GM12872 (cell line): ENCODE results near the gene FUT6.

Source experiments
- TF ChIP-seq, protein P1 (sequence below): IDR thresholded peaks from 3 replicates; pipeline ENCODE4 v1.5.1; 2011; ENCODE audit warnings: low read depth, mild to moderate bottlenecking, low read length, moderate library complexity; ENCODE audit not compliant: insufficient read depth

The FUT6 gene

DNA sequence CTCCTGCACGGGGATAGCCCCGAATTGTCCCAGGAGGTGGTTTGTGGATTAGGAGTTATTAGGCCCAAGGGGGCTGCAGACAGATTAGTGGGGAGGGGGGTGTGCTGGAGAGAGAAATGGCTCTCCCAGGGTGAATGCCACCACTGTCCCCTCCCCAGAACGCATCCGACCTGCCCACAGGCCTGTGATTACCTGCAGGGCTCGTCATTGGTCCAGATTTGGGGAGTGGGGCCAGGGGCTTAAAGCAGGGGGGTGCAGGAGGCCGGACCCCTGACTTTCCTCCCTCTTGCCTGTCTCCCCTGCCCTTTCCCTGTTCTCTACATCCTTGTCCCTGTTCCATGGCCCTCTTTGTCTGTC is 33.4 kb downstream of the FUT6 start:
- TF ChIP-seq, protein P1, sequence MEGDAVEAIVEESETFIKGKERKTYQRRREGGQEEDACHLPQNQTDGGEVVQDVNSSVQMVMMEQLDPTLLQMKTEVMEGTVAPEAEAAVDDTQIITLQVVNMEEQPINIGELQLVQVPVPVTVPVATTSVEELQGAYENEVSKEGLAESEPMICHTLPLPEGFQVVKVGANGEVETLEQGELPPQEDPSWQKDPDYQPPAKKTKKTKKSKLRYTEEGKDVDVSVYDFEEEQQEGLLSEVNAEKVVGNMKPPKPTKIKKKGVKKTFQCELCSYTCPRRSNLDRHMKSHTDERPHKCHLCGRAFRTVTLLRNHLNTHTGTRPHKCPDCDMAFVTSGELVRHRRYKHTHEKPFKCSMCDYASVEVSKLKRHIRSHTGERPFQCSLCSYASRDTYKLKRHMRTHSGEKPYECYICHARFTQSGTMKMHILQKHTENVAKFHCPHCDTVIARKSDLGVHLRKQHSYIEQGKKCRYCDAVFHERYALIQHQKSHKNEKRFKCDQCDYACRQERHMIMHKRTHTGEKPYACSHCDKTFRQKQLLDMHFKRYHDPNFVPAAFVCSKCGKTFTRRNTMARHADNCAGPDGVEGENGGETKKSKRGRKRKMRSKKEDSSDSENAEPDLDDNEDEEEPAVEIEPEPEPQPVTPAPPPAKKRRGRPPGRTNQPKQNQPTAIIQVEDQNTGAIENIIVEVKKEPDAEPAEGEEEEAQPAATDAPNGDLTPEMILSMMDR, result no peak

DNA sequence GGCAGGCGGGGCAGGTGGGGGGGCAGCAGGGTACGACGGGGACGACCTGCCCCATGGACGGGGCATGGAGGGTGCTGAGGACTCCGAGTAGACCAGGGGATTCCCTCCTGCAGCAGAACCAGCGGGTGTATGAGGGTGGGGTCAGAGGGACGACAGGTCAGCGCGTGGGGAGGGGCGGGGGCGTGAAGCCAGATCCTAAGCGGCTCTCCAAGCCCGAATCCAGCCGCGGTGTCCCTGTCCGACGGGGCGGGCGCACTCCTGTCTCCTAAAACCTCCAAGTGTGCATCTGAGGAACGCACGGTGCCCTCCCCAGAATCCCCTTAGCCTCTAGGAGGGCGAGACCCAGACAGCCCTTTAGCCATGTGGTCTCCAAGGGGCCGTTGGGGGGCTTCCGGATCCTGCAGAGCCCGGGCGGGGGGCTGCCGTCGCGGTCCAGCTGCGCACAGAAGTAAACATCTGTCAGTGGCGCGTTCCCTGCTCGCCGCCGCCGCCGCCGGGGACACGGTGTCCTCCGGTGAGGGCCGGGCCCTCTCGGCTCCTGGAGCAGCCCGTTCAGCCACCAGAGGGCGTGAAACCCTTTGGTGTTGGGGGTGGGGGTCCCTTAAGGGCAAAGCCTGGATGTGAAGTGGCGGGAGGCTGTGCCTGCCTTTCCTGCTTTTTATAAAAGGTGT is 33.9 kb downstream of the FUT6 start:
- TF ChIP-seq, protein P1, result peak; percentile 58

- TF ChIP-seq, protein P1, result no peak
These were observed 34.7 kb downstream of the FUT6 start, which contains the start of gene NRTN for GRCh38 chr19:5804516-5805461. Gene NRTN, plus strand, starts transcription at chr19:5805067. Its CDS starts 19,099 bp downstream, at chr19:5824166.

DNA sequence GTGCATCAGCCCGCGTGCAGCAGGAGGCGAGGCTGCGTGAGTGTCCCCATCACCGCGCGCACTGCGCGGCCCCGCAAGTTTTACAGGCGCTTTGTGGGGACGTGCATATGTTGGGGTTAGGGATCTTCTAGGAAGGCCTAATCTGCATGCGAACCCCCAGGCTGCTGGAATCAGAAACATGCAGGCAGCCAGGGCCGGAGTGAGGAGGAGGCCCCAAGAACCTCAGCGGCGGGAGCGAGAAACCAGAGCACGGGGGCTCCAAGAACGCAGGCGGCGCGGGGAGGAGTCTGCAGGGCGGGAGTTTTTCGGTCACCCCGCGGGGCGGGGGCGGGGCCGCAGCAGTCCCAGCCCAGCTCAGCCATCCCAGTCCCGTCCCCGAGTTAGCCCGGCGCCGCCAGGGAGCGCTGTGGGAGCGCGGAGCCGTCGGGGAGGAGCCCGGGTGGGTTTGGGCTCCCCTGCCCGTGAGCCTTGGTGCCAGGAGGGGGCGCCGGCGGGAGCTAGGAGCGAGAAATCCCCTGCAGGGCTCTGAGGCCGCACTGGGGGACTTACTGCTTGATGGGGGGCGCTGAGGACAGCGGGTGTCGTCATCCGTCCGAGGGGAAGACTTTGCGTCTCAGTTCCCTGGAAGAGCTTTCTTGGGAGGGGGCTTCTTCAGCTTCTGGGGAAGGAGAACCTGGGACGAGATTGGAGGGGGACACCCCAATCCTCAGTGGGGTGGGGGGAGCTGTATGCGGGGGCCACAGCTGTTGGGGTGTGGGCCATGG is 35.6 kb downstream of the FUT6 start:
- TF ChIP-seq, protein P1, result peak; percentile 97

- TF ChIP-seq, protein P1, result no peak
These were observed 36.1 kb downstream of the FUT6 start for GRCh38 chr19:5803441-5803751.

DNA sequence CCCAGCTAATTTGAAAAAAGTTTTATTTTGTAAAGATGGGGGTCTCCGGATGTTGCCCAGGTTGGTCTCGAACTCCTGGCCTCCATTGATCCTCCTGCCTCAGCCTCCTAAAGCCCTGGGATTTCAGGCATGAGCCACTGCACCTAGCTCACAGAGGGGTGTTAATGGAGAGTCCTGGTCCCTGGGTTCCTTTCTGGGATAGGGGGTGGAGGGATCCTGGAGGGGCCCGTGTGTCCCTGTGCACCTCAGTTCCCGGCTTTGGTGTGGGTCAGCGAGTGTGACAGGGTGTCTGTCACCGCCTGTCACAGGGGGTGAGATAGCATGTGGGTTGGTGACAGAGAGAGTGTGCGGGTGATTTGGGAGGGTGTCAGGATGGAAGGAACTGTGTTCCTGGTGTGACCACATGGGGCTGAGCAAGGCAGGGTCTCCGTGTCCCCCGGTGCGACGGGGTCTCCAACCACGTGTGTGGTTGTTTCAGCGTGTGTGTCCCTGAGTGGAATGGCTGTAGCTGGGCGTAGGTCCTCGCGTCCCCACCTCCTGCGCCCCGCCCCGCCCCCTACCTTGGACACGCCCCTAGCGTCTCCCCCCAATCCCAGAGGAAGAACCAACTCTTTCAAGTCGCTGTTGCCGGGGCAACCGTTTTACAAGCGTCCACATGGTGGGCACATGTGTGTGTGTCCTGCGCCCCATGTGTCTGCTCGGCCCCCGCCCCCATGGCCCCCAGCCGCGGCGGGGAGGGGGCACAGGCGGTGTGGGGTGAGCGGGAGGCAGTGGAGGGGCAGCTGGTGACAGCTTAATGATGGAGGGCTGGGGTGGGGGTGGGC is 37.5 kb downstream of the FUT6 start:
- TF ChIP-seq, protein P1, result no peak
